ENCODE data around the gene GUCY2C.

The GUCY2C gene

GRCh38 chr12:14572401-14572800 is 124.0 kb downstream of the GUCY2C start:
- no peak for DNase-seq

GRCh38 chr12:14571779-14572178 is 124.6 kb downstream of the GUCY2C start:
- DNase-seq, result no peak

GRCh38 chr12:14570231-14570630 is 126.2 kb downstream of the GUCY2C start:
- DNase-seq, result no peak

DNA sequence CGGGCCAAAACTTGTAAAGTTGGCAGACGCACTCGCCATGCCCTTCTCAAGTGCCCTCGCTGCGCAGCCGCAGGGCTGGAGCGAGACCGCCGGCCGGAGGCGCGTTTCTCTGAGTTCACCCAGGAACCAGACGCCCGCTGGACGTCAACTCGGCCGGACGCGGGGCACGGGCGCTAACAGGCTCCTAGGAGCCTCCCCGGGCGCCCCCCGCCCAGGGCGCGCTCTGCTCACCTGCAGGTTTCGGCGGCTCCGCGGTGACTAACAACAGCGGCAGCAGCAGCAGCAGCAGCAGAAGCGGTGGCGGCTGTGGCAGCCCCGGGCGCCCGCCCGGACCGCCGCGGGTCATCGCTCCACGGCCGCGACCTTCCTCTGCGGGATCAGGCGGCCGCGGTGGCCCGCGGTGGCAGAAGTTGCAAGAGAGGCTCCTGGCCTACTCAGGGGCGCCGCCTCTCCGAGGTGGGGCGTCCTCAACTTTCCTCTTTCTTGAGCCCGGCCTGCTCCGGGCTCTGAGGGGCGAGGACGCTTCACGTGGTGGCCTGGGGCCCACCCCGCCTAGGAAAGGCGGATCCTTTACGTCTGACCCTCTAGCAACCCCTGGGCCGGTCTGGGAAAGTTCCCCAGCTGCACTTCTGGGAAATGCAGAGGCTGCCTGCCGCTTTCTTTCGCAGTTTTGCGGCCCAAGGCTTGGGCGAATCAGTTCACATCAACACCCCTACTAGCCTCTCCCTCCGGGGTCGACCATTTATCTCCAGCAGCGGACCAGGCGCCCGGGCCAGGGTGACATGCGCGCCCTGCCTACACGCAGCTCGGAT is 128.8 kb downstream of the GUCY2C start, which contains the start of gene PLBD1:
PLBD1 (minus strand) TSS at position 533 of the 812 bp plus-strand sequence; CDS start at position 346, 187 bp downstream.
- DNase-seq, result peak in 40 of 56 donors; percentile 4 to 72 (median 31)

- DNase-seq, result no peak
Measured at GRCh38 chr12:14564336-14564959, 132.0 kb downstream of the GUCY2C start.

DNA sequence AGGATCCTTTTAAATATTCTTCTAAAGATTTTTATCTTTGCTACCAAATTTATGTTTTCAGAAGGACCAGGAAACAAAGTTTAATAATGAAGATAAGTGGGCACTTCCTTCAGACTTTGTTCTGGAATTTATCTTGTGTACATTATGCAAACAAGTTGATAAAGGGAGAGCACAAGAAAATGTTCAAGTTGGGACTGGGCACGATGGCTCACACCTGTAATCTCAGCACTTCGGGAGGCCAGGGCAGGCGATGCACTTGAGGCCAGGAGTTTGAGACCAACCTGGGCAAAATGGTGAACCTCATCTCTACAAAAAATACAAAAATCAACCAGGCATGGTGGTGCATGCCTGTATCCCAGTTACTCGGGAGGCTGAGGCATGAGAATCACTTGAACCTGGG is 133.4 kb downstream of the GUCY2C start:
- no peak for DNase-seq

All from nucleus accumbens (tissue), 56 donors.